GM23338 (cell line): ENCODE results near the gene ITLN1. TPM values are rescaled to one million over a fixed set of nuclear protein-coding genes. Genes with fewer than 3 reads are reported as not detected.

Experiments used
- EZH2 ChIP-seq: fragments of 200-600 bp; sonication (generic); IDR thresholded peaks from one replicate; pipeline ENCODE4 v1.8.0; 2017; ENCODE audit warnings: antibody characterized with exemption, mild to moderate bottlenecking, low read depth; ENCODE audit not compliant: unreplicated experiment
- EZH2phosphoT487 ChIP-seq: fragments of 200-600 bp; sonication (generic); IDR thresholded peaks from one replicate; pipeline ENCODE4 v1.8.1; 2018; ENCODE audit warnings: antibody characterized with exemption; ENCODE audit not compliant: unreplicated experiment
- REST ChIP-seq: IDR thresholded peaks from one replicate; pipeline ENCODE4 v1.6.1; 2018; ENCODE audit warnings: antibody characterized with exemption; ENCODE audit not compliant: unreplicated experiment
- ZNF331 ChIP-seq: fragments of 250-450 bp; sonication (Bioruptor Pico); IDR thresholded peaks from 2 replicates; pipeline ENCODE4 v1.5.0; 2020; ENCODE audit warnings: low read depth, mild to moderate bottlenecking, moderate library complexity
- ZNF462 ChIP-seq: fragments of 250-450 bp; sonication (Bioruptor Pico); IDR thresholded peaks from 2 replicates; pipeline ENCODE4 v1.5.0; 2020; ENCODE audit warnings: mild to moderate bottlenecking, moderate library complexity
- polyA plus RNA-seq: library from polyadenylated mRNA; unstranded; fragments of >200 nt; fragmentation: Nextera tagmentation; extraction: Ambion mirVana; gene quantifications from 2 replicates; pipeline ENCODE4 v1.2.1, GENCODE V29; 2016
- total RNA-seq: library from RNA; depleted of rRNA; stranded (reverse); fragments of >200 nt; shearing (Covaris generic); gene quantifications from 2 replicates; pipeline ENCODE4 v1.2.3, GENCODE V29; 2014

ITLN1 gene
- total and polyA plus RNA-seq, 2 experiments from 2014 or later: not detected

- no peak for TF ChIP-seq ZNF462
- TF ChIP-seq REST: no peak
- TF ChIP-seq ZNF331 (CRISPR knock-in tag): no peak
- TF ChIP-seq EZH2: no peak
- TF ChIP-seq EZH2phosphoT487: no peak
Observed at GRCh38 chr1:160866695-160867260, 18.2 kb downstream of the ITLN1 start (continued).
